HG03039 (cell line): ENCODE data around the gene MX2.
"Not testable (repeated sequence)": the region's sequence is repeated elsewhere in the genome, so short reads cannot be mapped to it uniquely, and the experiment has no call there.

Experiments used
- ATAC-seq: cut with Tn5 transposase; IDR thresholded peaks from one replicate; pipeline ENCODE4 v1.9.1; 2021; ENCODE audit warnings: mild to moderate bottlenecking, moderate library complexity; ENCODE audit not compliant: unreplicated experiment

Gene MX2

GRCh38 chr21:41338455-41338854 lies 23.4 kb upstream of the MX2 start:
- ATAC-seq: no peak

- ATAC-seq: no peak
These were observed 19.8 kb upstream of the MX2 start for GRCh38 chr21:41342035-41342434.

GRCh38 chr21:41344146-41344545 lies 17.7 kb upstream of the MX2 start:
- no peak for ATAC-seq

GRCh38 chr21:41345356-41345755 lies 16.5 kb upstream of the MX2 start:
- no peak for ATAC-seq

- ATAC-seq: no peak
These were observed 15.7 kb upstream of the MX2 start for GRCh38 chr21:41345934-41346685.

GRCh38 chr21:41346758-41347157 lies 15.1 kb upstream of the MX2 start:
- ATAC-seq: no peak

GRCh38 chr21:41348434-41348833 lies 13.4 kb upstream of the MX2 start:
- no peak for ATAC-seq

GRCh38 chr21:41349126-41349525 lies 12.7 kb upstream of the MX2 start:
- no peak for ATAC-seq

- ATAC-seq: no peak
These were observed 12.0 kb upstream of the MX2 start for GRCh38 chr21:41349619-41350390.

- no peak for ATAC-seq
These were observed 11.2 kb upstream of the MX2 start for GRCh38 chr21:41350436-41351155.

- ATAC-seq: no peak
These were observed 4.3 kb upstream of the MX2 start for GRCh38 chr21:41357546-41357945.

GRCh38 chr21:41358193-41359166 lies 3.3 kb upstream of the MX2 start:
- no peak for ATAC-seq

GRCh38 chr21:41359286-41359685 lies 2.5 kb upstream of the MX2 start:
- no peak for ATAC-seq

GRCh38 chr21:41359754-41360071 lies 2.1 kb upstream of the MX2 start:
- not testable (repeated sequence) for ATAC-seq

- no peak for ATAC-seq
These were observed 1.6 kb upstream of the MX2 start for GRCh38 chr21:41360072-41360821.

GRCh38 chr21:41361053-41361785 lies 608 bp upstream of the MX2 start:
- no peak for ATAC-seq

GRCh38 chr21:41362605-41363369 lies 960 bp downstream of the MX2 start:
- ATAC-seq: no peak
